ENCODE results near the gene HES7.
"Not testable (repeated sequence)": the region's sequence is repeated elsewhere in the genome, so short reads cannot be mapped to it uniquely, and the experiment has no call there.

The HES7 gene

GRCh38 chr17:8123695-8124349, at the start of gene HES7:
Gene HES7 (minus strand): TSS chr17:8124106. CDS start chr17:8124084, 22 bp downstream.
- H3K36me3 ChIP-seq (ENCODE audit: control insufficient read depth, low read depth, low read length) = no peaks in the 10 kb centered on the region
- H3K4me1 ChIP-seq (ENCODE audit: control insufficient read depth, low read depth, low read length) = peaks cover 11% of the 10 kb centered on the region
- H3K4me3 ChIP-seq (ENCODE audit: low read length) = peak within 1 kb of the TSS; percentile 79
- no peaks in the 10 kb centered on the region for H3K9me3 ChIP-seq (ENCODE audit: control insufficient read depth, low read depth, low read length)
- H3K27me3 ChIP-seq (ENCODE audit: control insufficient read depth, insufficient read depth, low read length) = peaks cover 66% of the 10 kb centered on the region
- H3K27ac ChIP-seq (ENCODE audit: low read length) = no peak within 1 kb of the TSS
- H3K9ac ChIP-seq (ENCODE audit: low read length) = no peak within 1 kb of the TSS

- peaks cover 17% of the 10 kb centered on the region for H3K4me1 ChIP-seq (ENCODE audit: control insufficient read depth, low read depth, low read length)
Observed at GRCh38 chr17:8173056-8173870, 49.4 kb upstream of the HES7 start.

GRCh38 chr17:8170186-8170585, 46.3 kb upstream of the HES7 start:
- H3K36me3 ChIP-seq (ENCODE audit: control insufficient read depth, low read depth, low read length); H3K27me3 ChIP-seq (ENCODE audit: control insufficient read depth, insufficient read depth, low read length); H3K9ac ChIP-seq (ENCODE audit: low read length); H3K9me3 ChIP-seq (ENCODE audit: control insufficient read depth, low read depth, low read length); H3K4me1 ChIP-seq (ENCODE audit: control insufficient read depth, low read depth, low read length); H3K4me3 ChIP-seq (ENCODE audit: low read length); H3K27ac ChIP-seq (ENCODE audit: low read length): not testable (repeated sequence)

More at GRCh38 chr17:8173056-8173870, 49.4 kb upstream of the HES7 start:
- Histone ChIP-seq H3K9me3 (ENCODE audit: control insufficient read depth, low read depth, low read length) (no peaks in the 10 kb centered on the region), H3K36me3 (ENCODE audit: control insufficient read depth, low read depth, low read length) (no peaks in the 10 kb centered on the region), H3K27ac (ENCODE audit: low read length) (peak overlapping the region; percentile 93), H3K9ac (ENCODE audit: low read length) (peak overlapping the region; percentile 88), H3K4me3 (ENCODE audit: low read length) (peak overlapping the region; percentile 66), H3K27me3 (ENCODE audit: control insufficient read depth, insufficient read depth, low read length) (no peaks in the 10 kb centered on the region)

- no peak overlapping the region for H3K4me3 ChIP-seq (ENCODE audit: low read length)
Observed at GRCh38 chr17:8167526-8167925, 43.6 kb upstream of the HES7 start.

GRCh38 chr17:8166731-8167130, 42.8 kb upstream of the HES7 start:
- Histone ChIP-seq H3K4me1 (ENCODE audit: control insufficient read depth, low read depth, low read length) (peaks cover 14% of the 10 kb centered on the region), H3K9ac (ENCODE audit: low read length) (no peak overlapping the region), H3K9me3 (ENCODE audit: control insufficient read depth, low read depth, low read length) (no peaks in the 10 kb centered on the region), H3K36me3 (ENCODE audit: control insufficient read depth, low read depth, low read length) (no peaks in the 10 kb centered on the region), H3K27ac (ENCODE audit: low read length) (no peak overlapping the region), H3K4me3 (ENCODE audit: low read length) (no peak overlapping the region), H3K27me3 (ENCODE audit: control insufficient read depth, insufficient read depth, low read length) (no peaks in the 10 kb centered on the region)

More at GRCh38 chr17:8167526-8167925, 43.6 kb upstream of the HES7 start:
- H3K27ac ChIP-seq (ENCODE audit: low read length) = no peak overlapping the region
- peaks cover 12% of the 10 kb centered on the region for H3K4me1 ChIP-seq (ENCODE audit: control insufficient read depth, low read depth, low read length)
- no peaks in the 10 kb centered on the region for H3K27me3 ChIP-seq (ENCODE audit: control insufficient read depth, insufficient read depth, low read length)
- H3K36me3 ChIP-seq (ENCODE audit: control insufficient read depth, low read depth, low read length) = no peaks in the 10 kb centered on the region
- H3K9me3 ChIP-seq (ENCODE audit: control insufficient read depth, low read depth, low read length) = no peaks in the 10 kb centered on the region
- H3K9ac ChIP-seq (ENCODE audit: low read length) = no peak overlapping the region

GRCh38 chr17:8164815-8165131, 40.9 kb upstream of the HES7 start:
- no peaks in the 10 kb centered on the region for H3K27me3 ChIP-seq (ENCODE audit: control insufficient read depth, insufficient read depth, low read length)
- peaks cover 17% of the 10 kb centered on the region for H3K4me1 ChIP-seq (ENCODE audit: control insufficient read depth, low read depth, low read length)
- H3K36me3 ChIP-seq (ENCODE audit: control insufficient read depth, low read depth, low read length) = peaks cover 11% of the 10 kb centered on the region
- no peaks in the 10 kb centered on the region for H3K9me3 ChIP-seq (ENCODE audit: control insufficient read depth, low read depth, low read length)
- H3K9ac ChIP-seq (ENCODE audit: low read length) = no peak overlapping the region
- H3K4me3 ChIP-seq (ENCODE audit: low read length) = peak overlapping the region; percentile 62
- H3K27ac ChIP-seq (ENCODE audit: low read length) = no peak overlapping the region

GRCh38 chr17:8163978-8164814, 40.3 kb upstream of the HES7 start:
- Histone ChIP-seq H3K4me1 (ENCODE audit: control insufficient read depth, low read depth, low read length) (peaks cover 17% of the 10 kb centered on the region), H3K9me3 (ENCODE audit: control insufficient read depth, low read depth, low read length) (no peaks in the 10 kb centered on the region), H3K27me3 (ENCODE audit: control insufficient read depth, insufficient read depth, low read length) (no peaks in the 10 kb centered on the region), H3K27ac (ENCODE audit: low read length) (no peak overlapping the region), H3K4me3 (ENCODE audit: low read length) (peak overlapping the region; percentile 62), H3K9ac (ENCODE audit: low read length) (peak overlapping the region; percentile 88), H3K36me3 (ENCODE audit: control insufficient read depth, low read depth, low read length) (peaks cover 16% of the 10 kb centered on the region)

GRCh38 chr17:8162997-8163977, 39.4 kb upstream of the HES7 start:
- Histone ChIP-seq H3K9ac (ENCODE audit: low read length) (peak overlapping the region; percentile 88), H3K9me3 (ENCODE audit: control insufficient read depth, low read depth, low read length) (no peaks in the 10 kb centered on the region), H3K36me3 (ENCODE audit: control insufficient read depth, low read depth, low read length) (peaks cover 16% of the 10 kb centered on the region), H3K4me1 (ENCODE audit: control insufficient read depth, low read depth, low read length) (peaks cover 17% of the 10 kb centered on the region), H3K4me3 (ENCODE audit: low read length) (peak overlapping the region; percentile 62), H3K27me3 (ENCODE audit: control insufficient read depth, insufficient read depth, low read length) (no peaks in the 10 kb centered on the region), H3K27ac (ENCODE audit: low read length) (peak overlapping the region; percentile 76)

- Histone ChIP-seq H3K36me3 (ENCODE audit: control insufficient read depth, low read depth, low read length) (peaks cover 16% of the 10 kb centered on the region), H3K27me3 (ENCODE audit: control insufficient read depth, insufficient read depth, low read length) (no peaks in the 10 kb centered on the region), H3K4me1 (ENCODE audit: control insufficient read depth, low read depth, low read length) (peaks cover 17% of the 10 kb centered on the region), H3K9ac (ENCODE audit: low read length) (peak within 1 kb of the TSS; percentile 88), H3K9me3 (ENCODE audit: control insufficient read depth, low read depth, low read length) (no peaks in the 10 kb centered on the region), H3K27ac (ENCODE audit: low read length) (peak within 1 kb of the TSS; percentile 76), H3K4me3 (ENCODE audit: low read length) (peak within 1 kb of the TSS; percentile 83)
Observed at GRCh38 chr17:8162233-8162996, 38.5 kb upstream of the HES7 start, which contains the start of gene VAMP2. Gene VAMP2 (minus strand): TSS chr17:8162948. CDS start chr17:8162879, 69 bp downstream.
